ENCODE data around the gene DNAJA3.
A peak's percentile ranks its signal among the peaks of the same experiment; 100 is the strongest.

- TF ChIP-seq CTCF (IDR thresholded peaks at IDR 0.05 in 2 of 3, conservative IDR thresholded peaks at IDR 0.05 in 1 of 3; ENCODE audit: control insufficient read depth in 2 of 3, extremely low read depth in 1 of 3, insufficient read depth in 1 of 3, low read depth in 3 of 3, low read length in 3 of 3): no peak
- TF ChIP-seq REST (IDR thresholded peaks at IDR 0.05; ENCODE audit: low read depth, low read length): no peak
- no peak for TF ChIP-seq EP300 (IDR thresholded peaks at IDR 0.05; ENCODE audit: borderline replicate concordance in 1 of 2, control insufficient read depth in 1 of 2, low read depth in 2 of 2, low read length in 2 of 2)
- no peak for TF ChIP-seq EZH2 (IDR thresholded peaks at IDR 0.05; ENCODE audit: borderline replicate concordance, control insufficient read depth, low read depth, low read length)
- TF ChIP-seq RFX5 (IDR thresholded peaks at IDR 0.05; ENCODE audit: low read depth, low read length): no peak
- TF ChIP-seq PBX3 (IDR thresholded peaks at IDR 0.05; ENCODE audit: insufficient replicate concordance, low read depth, low read length): no peak
- TF ChIP-seq POLR2A (IDR thresholded peaks at IDR 0.05; ENCODE audit: low read depth, low read length): peak; percentile 59; the same call in 1 of the 2 replicates
- TF ChIP-seq JUND (IDR thresholded peaks at IDR 0.05; ENCODE audit: low read depth, low read length): no peak
- no peak for TF ChIP-seq NR2C1 (IDR thresholded peaks at IDR 0.05)
- no peak for TF ChIP-seq YY1 (IDR thresholded peaks at IDR 0.05; ENCODE audit: low read depth, low read length)
Observed at GRCh38 chr16:4404967-4405696, 20.5 kb upstream of the DNAJA3 start.

Measured in GM12878 (cell line).